ENCODE results near the gene LPA.

The LPA gene

GRCh38 chr6:160494576-160494975 lies 169.5 kb downstream of the LPA start:
- no peaks in the 10 kb centered on the region for H3K4me1 ChIP-seq (ENCODE audit: control insufficient read depth in 1 of 2, insufficient read depth in 1 of 2, low read depth in 1 of 2, low read length in 1 of 2)
- TF ChIP-seq CTCF (IDR thresholded peaks at IDR 0.05), result no peak
- H3K27me3 ChIP-seq, result no peaks in the 10 kb centered on the region
- no peaks in the 10 kb centered on the region for H3K36me3 ChIP-seq
- no peak overlapping the region for H3K27ac ChIP-seq
- no peak overlapping the region for H3K4me3 ChIP-seq (ENCODE audit: low read depth in 1 of 2, low read length in 1 of 2)
- no peaks in the 10 kb centered on the region for H3K9me3 ChIP-seq

DNA sequence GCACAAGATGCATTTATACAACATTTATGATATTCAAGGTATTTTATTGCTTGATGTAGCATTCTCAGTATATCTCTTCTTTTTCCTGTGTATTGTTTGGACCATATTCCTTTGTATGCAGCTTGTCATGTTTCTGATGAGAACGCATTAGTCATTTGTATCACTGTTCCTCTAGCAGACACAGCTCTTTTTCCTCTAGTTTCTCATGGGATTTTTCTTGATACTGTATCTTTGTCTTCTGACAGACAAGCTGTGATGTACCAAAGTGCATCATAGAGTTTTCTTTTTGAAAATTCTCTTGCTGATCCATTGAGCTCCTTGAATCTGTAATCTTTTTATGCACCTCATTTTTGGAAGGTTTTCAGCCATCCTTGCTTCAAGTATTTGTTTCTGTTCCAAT lies 175.0 kb downstream of the LPA start:
- Histone ChIP-seq H3K9me3 (no peaks in the 10 kb centered on the region), H3K4me3 (ENCODE audit: low read depth in 1 of 2, low read length in 1 of 2) (no peak overlapping the region), H3K4me1 (ENCODE audit: control insufficient read depth in 1 of 2, insufficient read depth in 1 of 2, low read depth in 1 of 2, low read length in 1 of 2) (no peaks in the 10 kb centered on the region), H3K36me3 (no peaks in the 10 kb centered on the region), H3K27ac (no peak overlapping the region), H3K27me3 (no peaks in the 10 kb centered on the region)
- TF ChIP-seq CTCF (IDR thresholded peaks at IDR 0.05), result no peak

DNA sequence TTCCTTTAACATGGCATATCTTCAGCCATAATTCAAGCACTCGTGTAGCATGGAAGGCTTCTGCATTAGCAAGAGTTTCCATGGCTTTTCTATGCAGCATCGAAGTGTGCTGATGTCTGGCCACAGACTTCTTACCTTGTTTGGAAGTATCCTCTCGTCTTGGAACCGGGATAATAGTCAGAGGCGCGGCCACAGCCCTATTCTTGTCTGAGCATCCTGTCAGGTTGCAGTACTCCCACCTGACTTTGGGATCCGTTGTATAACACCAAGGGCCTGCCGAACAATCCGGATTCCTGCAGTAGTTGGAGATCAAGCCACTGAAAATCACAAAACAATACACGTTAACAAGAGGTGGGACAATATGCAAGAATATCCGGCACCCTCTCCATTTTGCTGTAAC lies 177.0 kb downstream of the LPA start:
- Histone ChIP-seq H3K4me3 (ENCODE audit: low read depth in 1 of 2, low read length in 1 of 2) (no peak overlapping the region), H3K27ac (no peak overlapping the region), H3K4me1 (ENCODE audit: control insufficient read depth in 1 of 2, insufficient read depth in 1 of 2, low read depth in 1 of 2, low read length in 1 of 2) (no peaks in the 10 kb centered on the region), H3K9me3 (no peaks in the 10 kb centered on the region), H3K27me3 (no peaks in the 10 kb centered on the region), H3K36me3 (no peaks in the 10 kb centered on the region)
- TF ChIP-seq CTCF (IDR thresholded peaks at IDR 0.05), result no peak

All from neutrophil (primary cell).